Vagina (tissue), 2 donors: ENCODE data around the gene KDM1B. TPM values are rescaled to one million over a fixed set of nuclear protein-coding genes. Genes with fewer than 3 reads are reported as not detected.

ENCODE experiments used
- DNase-seq, 2 donors: peaks; one replicate each; pipeline ENCODE4 v3.0.0-alpha.2; 2017; ENCODE audit errors: extremely low spot score in 2 of 2
- H3K27ac ChIP-seq: fragments of 200-600 bp; sonication (generic); one replicate; pipeline ENCODE4 v1.5.1; 2019
- H3K27me3 ChIP-seq: fragments of 200-600 bp; sonication (generic); one replicate; pipeline ENCODE4 v1.5.1; 2019
- H3K36me3 ChIP-seq, 2 donors: fragments of 200-600 bp; sonication (generic); one replicate each; pipeline ENCODE4 v1.5.1; 2017 to 2019
- H3K4me1 ChIP-seq: fragments of 200-600 bp; sonication (generic); one replicate; pipeline ENCODE4 v1.5.1; 2019
- H3K4me3 ChIP-seq, 2 donors: fragments of 200-600 bp; sonication (generic); 1 replicate in 1 of 2; 2 replicates in 1 of 2; pipeline ENCODE4 v1.5.1; 2016 to 2019
- H3K9me3 ChIP-seq: fragments of 200-600 bp; sonication (generic); one replicate; pipeline ENCODE4 v1.5.1; 2019
- CTCF ChIP-seq, 3 experiments: fragments of 450-650 bp in 2 of 3; fragments of 200-600 bp in 1 of 3; sonication (generic) in 1 of 3; IDR thresholded peaks; one replicate each; pipeline ENCODE4 v1.5.1; 2017 to 2019; ENCODE audit warnings: antibody characterized with exemption in 3 of 3, mild to moderate bottlenecking in 2 of 3, moderate library complexity in 2 of 3
- POLR2A ChIP-seq, 2 donors: fragments of 450-650 bp; IDR thresholded peaks; one replicate each; pipeline ENCODE4 v1.6.1; 2017; ENCODE audit warnings: antibody characterized with exemption in 2 of 2, mild to moderate bottlenecking in 2 of 2, moderate library complexity in 2 of 2
- POLR2AphosphoS5 ChIP-seq, 2 donors: sonication (generic); formaldehyde crosslinking; IDR thresholded peaks; one replicate each; pipeline ENCODE4 v1.9.0; 2017; ENCODE audit warnings: antibody characterized with exemption in 2 of 2, mild to moderate bottlenecking in 2 of 2, low read depth in 1 of 2; ENCODE audit not compliant: insufficient read depth in 1 of 2
- intact Hi-C: fragments of 100-400 bp; cut with DNase I; formaldehyde crosslinking; loops from one replicate; pipeline ENCODE4 v1.15.1; 2023
- total RNA-seq: library from RNA; depleted of rRNA; stranded (reverse); fragments of >200 nt; gene quantifications from one replicate; pipeline ENCODE4 v1.2.3, GENCODE V29; 2016

KDM1B gene
- total RNA-seq, 1 donor from 2014 or later, result 20.6 TPM

DNA sequence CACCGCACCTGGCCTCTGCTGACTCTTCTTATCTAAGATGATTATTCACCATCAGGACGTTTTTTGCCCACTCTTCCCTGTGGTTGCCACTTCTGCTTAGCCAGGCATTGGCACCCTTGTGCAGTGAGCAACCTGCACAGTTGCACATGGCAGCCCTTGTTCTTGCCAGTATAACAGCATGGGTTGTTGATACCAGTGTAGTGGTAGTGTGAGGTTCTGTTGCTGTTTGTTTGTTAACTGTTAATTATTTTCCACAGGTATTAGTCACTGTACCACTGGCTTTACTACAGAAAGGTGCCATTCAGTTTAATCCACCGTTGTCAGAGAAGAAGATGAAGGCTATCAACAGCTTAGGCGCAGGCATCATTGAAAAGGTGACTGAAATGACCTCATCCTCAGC, 57.0 kb downstream of the KDM1B start:
- TF ChIP-seq POLR2A (IDR thresholded peaks at IDR 0.05), result no peak
- TF ChIP-seq POLR2AphosphoS5 (IDR thresholded peaks at IDR 0.05; ENCODE audit: insufficient read depth in 1 of 2, low read depth in 1 of 2), result no peak
- no peak for TF ChIP-seq CTCF (IDR thresholded peaks at IDR 0.05)
- H3K9me3 ChIP-seq, result no peaks in the 10 kb centered on the region
- H3K4me3 ChIP-seq, result no peak overlapping the region
- intact Hi-C loops, result no loop called here
- H3K4me1 ChIP-seq, result no peaks in the 10 kb centered on the region
- DNase-seq, result no peak
- no peaks in the 10 kb centered on the region for H3K27me3 ChIP-seq
- H3K27ac ChIP-seq, result no peak overlapping the region
- H3K36me3 ChIP-seq, result peaks cover 0 to 20% of the 10 kb centered on the region in 2 donors

GRCh38 chr6:18213439-18213838, 58.2 kb downstream of the KDM1B start:
- DNase-seq, result no peak
- intact Hi-C loops, result no loop called here
- TF ChIP-seq POLR2AphosphoS5 (IDR thresholded peaks at IDR 0.05; ENCODE audit: insufficient read depth in 1 of 2, low read depth in 1 of 2) (no peak), CTCF (IDR thresholded peaks at IDR 0.05) (no peak)
- no peaks in the 10 kb centered on the region for H3K27me3 ChIP-seq
- no peaks in the 10 kb centered on the region for H3K9me3 ChIP-seq
- no peak overlapping the region for H3K27ac ChIP-seq
- no peaks in the 10 kb centered on the region for H3K4me1 ChIP-seq
- H3K4me3 ChIP-seq, result no peak overlapping the region
- peaks cover 0 to 31% of the 10 kb centered on the region in 2 donors for H3K36me3 ChIP-seq

DNA sequence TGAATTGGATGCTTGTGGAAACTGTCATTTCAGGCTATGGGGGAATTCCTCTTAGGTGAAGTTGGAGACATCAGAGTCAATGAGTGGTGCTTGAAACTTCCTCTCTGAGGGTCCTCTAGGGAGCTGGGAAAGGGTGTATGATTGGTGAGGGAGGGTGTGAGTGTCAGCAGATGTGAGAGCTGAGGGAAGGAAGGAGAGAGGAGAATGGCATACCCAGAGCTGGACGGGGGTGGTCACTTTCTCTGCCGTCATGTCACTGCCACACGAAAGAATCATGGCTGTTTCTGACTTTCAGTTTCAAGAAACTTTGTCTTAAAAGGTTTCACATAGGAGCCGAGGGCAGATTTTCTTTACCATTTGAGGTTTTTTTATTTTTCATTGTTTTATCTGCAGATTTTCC, 58.8 kb downstream of the KDM1B start:
- Histone ChIP-seq H3K4me1 (no peaks in the 10 kb centered on the region), H3K4me3 (no peak overlapping the region), H3K36me3 (peaks cover 0 to 32% of the 10 kb centered on the region in 2 donors), H3K27ac (no peak overlapping the region), H3K27me3 (no peaks in the 10 kb centered on the region), H3K9me3 (no peaks in the 10 kb centered on the region)
- no peak for DNase-seq
- intact Hi-C loops, result no loop called here
- no peak for TF ChIP-seq POLR2A (IDR thresholded peaks at IDR 0.05)
- TF ChIP-seq CTCF (IDR thresholded peaks at IDR 0.05), result no peak
- no peak for TF ChIP-seq POLR2AphosphoS5 (IDR thresholded peaks at IDR 0.05; ENCODE audit: insufficient read depth in 1 of 2, low read depth in 1 of 2)

DNA sequence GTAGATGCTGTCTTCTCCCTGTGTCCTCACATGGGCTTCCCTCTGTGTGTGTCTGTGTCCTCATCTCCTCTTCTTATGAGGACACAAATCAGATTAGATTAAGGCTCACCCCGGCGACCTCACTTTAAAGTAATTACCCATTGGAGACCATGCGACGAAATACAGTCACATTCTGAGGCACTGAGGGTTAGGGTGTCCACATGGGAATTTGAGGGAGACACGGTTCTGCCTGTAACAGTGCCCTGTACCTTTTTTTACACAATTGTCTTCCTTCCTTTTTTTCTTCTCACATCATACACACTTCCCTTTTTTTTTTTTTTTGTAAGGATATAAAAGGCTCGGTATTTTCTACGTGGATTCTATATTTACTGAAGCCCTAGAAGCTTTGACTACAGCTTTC, 60.2 kb downstream of the KDM1B start:
- TF ChIP-seq POLR2AphosphoS5 (IDR thresholded peaks at IDR 0.05; ENCODE audit: insufficient read depth in 1 of 2, low read depth in 1 of 2) (no peak), POLR2A (IDR thresholded peaks at IDR 0.05) (no peak), CTCF (IDR thresholded peaks at IDR 0.05) (no peak)

DNA sequence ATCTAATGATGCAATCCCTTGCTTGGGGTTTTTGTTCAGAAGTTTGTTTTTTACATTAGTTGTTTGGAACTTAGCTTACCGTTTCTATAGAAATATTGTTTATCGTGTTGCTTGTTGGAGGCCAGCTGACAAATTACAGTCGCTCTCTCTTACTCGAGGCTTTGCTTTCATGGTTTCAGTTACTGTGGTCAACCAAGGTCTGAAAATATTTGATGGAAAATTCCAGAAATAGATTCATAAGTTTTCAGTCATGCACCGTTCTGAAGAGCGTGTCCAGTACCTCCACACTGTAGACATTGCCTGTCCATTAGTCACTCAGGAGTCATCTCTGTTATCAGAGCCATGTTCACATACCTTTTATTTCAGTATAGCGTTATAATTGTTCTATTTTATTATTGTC, 61.2 kb downstream of the KDM1B start:
- H3K4me3 ChIP-seq, result no peak overlapping the region
- H3K27ac ChIP-seq, result no peak overlapping the region
- H3K9me3 ChIP-seq, result no peaks in the 10 kb centered on the region
- intact Hi-C loops, result no loop called here
- no peak for TF ChIP-seq CTCF (IDR thresholded peaks at IDR 0.05)
- no peak for TF ChIP-seq POLR2AphosphoS5 (IDR thresholded peaks at IDR 0.05; ENCODE audit: insufficient read depth in 1 of 2, low read depth in 1 of 2)
- TF ChIP-seq POLR2A (IDR thresholded peaks at IDR 0.05), result no peak
- no peak for DNase-seq
- peaks cover 0 to 32% of the 10 kb centered on the region in 2 donors for H3K36me3 ChIP-seq
- H3K27me3 ChIP-seq, result no peaks in the 10 kb centered on the region
- H3K4me1 ChIP-seq, result no peaks in the 10 kb centered on the region

More for the DNA sequence above, 60.2 kb downstream of the KDM1B start:
- no peak for DNase-seq
- no peaks in the 10 kb centered on the region for H3K27me3 ChIP-seq
- H3K4me1 ChIP-seq, result no peaks in the 10 kb centered on the region
- H3K27ac ChIP-seq, result no peak overlapping the region
- H3K9me3 ChIP-seq, result no peaks in the 10 kb centered on the region
- peaks cover 0 to 32% of the 10 kb centered on the region in 2 donors for H3K36me3 ChIP-seq
- H3K4me3 ChIP-seq, result no peak overlapping the region
- intact Hi-C loops, result no loop called here
